Measurements from ENCODE around the gene STRAP.
"Not testable (repeated sequence)": the region's sequence is repeated elsewhere in the genome, so short reads cannot be mapped to it uniquely, and the experiment has no call there.

STRAP gene

DNA sequence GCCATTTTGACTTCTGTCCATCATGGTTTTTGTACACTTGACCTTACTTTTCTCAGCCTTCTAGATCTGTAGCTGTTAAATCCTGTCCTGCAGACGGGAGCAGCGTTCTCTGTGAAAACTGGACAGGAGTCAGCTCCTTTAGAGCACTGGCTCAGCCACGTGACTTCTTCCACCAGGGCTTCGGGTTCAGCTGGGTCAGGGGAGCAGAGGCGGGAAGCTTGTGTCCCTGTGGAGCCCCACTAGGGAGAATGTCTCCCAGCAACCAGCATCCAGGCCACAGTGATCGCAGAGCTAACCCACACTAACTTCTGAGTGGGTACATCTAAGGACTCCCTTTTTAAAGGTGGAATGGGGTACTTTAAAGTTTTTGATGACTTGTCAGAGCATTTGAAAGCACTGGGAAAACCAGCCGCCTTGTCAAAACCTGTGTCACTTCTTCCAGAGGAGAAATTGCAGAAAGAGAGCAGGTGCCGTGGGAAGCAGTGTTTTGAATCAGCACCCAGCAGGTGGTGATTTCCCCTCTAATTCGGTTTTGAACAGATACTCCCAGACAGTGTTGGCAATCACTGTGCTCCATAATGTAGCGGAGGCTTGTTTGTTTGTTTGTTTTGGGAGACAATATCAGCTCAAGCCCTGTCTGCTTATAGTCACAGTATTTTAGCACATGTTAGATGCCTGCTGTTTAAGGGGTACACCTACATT, 46.8 kb downstream of the STRAP start:
- DNase-seq: no peak

DNA sequence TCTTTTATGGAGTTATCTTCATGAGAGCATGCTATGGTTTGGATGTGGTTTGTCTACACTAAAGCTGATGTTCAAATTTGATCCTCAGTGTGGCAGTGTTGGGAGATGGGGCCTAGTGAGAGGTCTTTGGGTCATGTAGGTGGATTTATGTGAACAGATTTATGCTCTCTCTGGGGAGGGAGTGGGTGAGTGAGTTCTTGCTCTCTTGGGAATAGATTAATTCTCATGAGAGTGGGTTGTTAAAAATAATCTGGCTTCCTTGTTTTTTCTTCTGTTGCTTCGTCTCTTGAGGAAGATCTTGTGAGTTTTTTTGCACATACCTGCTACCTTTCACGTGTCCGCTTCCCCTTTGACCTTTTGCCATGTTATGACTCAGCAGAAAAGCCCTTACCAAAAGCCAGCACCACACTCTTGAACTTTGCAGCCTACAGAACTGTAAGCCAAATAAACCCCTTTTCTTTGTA, 49.4 kb downstream of the STRAP start:
- no peak for DNase-seq

DNA sequence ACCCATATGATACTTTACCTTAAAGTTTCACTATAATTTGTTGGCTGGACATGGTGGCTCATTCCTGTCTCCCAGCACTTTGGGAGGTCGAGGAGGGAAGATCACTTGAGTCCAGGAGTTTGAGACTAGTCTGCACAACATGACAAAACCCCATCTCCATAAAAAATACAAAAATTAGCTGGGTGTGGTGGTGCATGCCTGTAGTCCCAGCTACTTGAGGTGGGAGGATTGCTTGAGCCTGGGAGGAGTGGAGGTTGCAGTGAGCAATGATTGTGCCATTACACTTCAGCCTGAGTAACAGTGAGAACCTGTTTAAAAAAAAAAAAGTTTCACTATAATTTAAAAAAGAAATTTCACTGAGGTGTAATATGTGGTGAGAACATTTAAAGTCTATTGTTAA, 50.1 kb downstream of the STRAP start:
- DNase-seq: no peak

DNA sequence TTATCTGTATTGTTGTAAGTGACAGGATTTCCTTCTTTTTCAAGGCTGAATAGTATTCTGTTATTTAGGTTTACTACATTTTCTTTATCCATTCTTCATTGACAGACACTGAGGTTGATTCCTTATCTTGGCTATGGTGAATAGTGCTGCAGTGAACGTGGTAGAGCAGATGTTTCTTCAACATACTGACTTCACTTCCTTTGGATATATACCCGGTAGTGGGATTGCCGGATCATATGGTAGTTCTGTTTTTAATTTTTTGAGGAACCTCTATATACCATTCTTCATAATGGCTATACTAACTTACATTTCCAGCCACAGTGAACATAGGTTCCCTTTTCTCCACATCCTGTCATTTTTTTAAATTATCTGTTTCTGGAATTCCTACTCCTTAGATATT, 50.8 kb downstream of the STRAP start:
- no peak for DNase-seq

DNA sequence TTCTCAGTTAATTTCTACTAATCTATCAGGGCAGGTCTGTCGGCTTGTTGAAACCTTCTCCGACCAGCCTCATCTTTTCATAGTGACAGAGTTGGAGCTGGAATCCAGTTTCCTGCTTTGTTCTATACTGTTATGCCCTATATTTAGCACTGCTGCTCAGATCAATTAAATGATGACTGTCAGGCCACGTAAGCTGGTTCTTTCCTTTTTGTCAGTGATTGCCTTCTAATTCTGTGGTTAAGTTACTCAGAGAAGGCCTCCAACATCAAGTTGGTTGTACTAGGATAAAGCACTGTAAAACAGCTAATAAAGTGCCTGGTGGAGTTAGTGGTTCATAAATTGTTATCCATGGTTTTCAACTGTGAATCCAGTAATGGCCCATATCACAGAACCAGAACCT, 51.6 kb downstream of the STRAP start:
- no peak for DNase-seq

DNA sequence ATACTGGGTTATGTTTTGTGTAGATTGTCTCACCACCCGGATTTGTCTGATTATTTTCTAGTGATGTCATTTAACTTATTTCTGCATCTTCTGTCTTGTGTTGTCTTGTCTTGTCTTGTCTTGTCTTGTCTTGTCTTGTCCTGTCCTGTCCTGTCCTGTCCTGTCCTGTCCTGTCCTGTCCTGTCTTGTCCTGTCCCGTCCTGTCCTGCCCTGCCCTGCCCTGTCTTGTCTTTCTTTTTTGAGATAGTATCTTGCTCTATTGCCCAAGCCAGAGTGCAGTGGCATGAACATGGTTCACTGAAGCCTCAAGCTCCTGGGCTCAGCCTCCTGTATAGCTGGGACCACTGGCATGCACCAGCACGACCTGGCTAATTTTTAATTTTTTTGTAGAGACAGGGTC, 54.6 kb downstream of the STRAP start:
- DNase-seq: no peak

DNA sequence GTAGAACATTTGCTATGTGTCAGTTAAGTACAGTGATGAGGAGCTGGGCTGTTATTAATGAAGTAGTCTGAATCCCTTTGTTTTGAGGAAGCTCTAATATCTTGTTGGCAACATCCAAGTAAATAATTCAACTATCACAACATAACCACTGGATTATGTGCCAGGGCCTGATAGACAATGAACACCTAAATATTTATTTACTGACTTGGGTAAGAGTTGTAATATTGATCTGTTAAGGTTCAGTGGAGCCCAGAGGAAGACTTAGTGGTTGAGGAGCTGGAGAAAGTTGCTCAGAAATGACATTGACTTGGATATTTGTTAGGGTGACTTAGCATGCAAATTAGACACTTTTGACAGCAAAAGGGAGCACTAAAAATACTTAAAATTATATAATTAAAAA, 55.7 kb downstream of the STRAP start:
- no peak for DNase-seq

DNA sequence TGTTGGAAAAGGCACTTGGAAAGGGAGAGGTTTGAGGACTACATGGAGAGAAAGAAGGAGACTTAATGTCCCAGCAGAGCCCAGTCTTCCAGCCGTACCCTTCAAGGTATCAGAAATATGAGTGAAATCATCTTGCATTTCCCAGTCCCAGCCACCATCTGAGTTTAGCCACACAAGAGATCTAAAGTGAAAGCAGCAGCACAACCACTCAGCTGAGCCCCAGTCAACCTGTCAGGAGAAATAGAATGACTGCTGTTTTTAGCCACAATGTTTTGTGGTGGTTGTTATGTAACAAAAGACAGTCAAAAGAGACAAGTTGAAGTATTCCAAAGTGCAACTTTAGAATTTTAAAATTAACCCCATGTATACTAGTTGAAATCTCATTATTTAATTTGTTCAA, 56.9 kb downstream of the STRAP start:
- no peak for DNase-seq

DNA sequence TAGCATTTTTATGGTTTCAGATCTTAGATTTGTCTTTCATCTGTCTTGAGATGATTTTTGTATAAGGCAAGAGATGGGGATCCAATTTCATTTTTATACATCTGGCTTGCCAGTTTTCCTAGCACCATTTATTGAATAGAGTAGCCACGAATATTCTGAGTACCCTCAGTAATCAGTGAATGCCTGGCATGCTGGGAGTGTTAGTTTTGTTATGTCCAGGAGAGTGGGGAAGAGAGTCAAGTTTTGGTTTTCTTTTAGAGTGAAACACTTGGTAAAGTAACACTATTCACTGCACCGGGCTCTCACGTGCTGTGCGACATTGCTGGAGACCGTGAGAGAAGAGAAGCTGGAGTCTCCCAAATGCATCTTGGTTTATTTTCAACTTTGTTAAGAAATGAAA, 60.3 kb downstream of the STRAP start:
- no peak for DNase-seq

DNA sequence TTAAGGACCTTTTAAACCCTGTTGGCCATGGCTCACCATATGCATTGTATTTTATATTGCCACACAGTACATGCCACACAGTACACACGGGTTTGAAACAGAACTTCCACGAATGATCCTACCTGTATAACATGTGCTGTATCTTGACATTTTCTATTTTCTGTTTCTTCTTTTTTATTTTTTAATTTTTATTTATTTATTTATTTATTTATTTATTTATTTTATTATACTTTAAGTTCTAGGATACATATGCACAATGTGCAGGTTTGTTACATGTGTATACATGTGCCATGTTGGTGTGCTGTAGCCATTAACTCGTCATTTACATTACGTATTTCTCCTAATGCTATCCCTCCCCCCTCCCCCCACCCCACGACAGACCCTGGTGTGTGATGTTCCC, 61.3 kb downstream of the STRAP start:
- DNase-seq: not testable (repeated sequence)

DNA sequence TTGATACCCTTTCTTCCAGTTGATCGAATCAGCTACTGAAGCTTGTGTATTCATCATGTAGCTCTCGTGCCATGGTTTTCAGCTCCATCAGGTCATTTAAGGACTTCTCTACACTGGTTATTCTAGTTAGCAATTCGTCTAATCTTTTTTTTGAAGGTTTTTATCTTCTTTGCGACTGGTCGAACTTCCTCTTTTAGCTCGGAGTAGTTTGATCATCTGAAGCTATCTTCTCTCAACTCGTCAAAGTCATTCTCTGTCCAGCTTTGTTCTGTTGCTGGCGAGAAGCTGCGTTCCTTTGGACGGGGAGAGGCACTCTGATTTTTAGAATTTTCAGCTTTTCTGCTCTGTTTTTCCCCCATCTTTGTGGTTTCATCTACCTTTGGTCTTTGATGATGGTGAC, 66.3 kb downstream of the STRAP start:
- not testable (repeated sequence) for DNase-seq

All from NCI-H526 (cell line).